ENCODE data around the gene BLACAT1. TPM values are rescaled to one million over a fixed set of nuclear protein-coding genes. Genes with fewer than 3 reads are reported as not detected.

The BLACAT1 gene
- total RNA-seq, 2 donors from 2014 or later, result 6.8 TPM; not detected in 1

GRCh38 chr1:205449254-205449749 lies 6.5 kb downstream of the BLACAT1 start:
- Histone ChIP-seq H3K4me3 (no peak overlapping the region), H3K27ac (no peak overlapping the region), H3K27me3 (replicated peaks; ENCODE audit: insufficient read depth) (peaks cover 19% of the 10 kb centered on the region), H3K4me1 (replicated peaks) (no peaks in the 10 kb centered on the region), H3K36me3 (no peaks in the 10 kb centered on the region), H3K9me3 (no peaks in the 10 kb centered on the region)
- DNase-seq (ENCODE audit: low spot score), result no peak
- TF ChIP-seq POLR2A (IDR thresholded peaks at IDR 0.05), result no peak
- TF ChIP-seq CTCF (IDR thresholded peaks at IDR 0.05), result no peak
- no peak for TF ChIP-seq POLR2AphosphoS5 (IDR thresholded peaks at IDR 0.05)
- 54% methylated on average over 3 of the region's 4 CpGs for WGBS
- intact Hi-C loops (cut with DNase I), result no loop called here

- intact Hi-C loops (cut with DNase I), result no loop called here
- DNase-seq (ENCODE audit: low spot score), result no peak
- Histone ChIP-seq H3K4me1 (replicated peaks) (no peaks in the 10 kb centered on the region), H3K4me3 (no peak overlapping the region), H3K9me3 (no peaks in the 10 kb centered on the region), H3K27ac (no peak overlapping the region), H3K36me3 (no peaks in the 10 kb centered on the region), H3K27me3 (replicated peaks; ENCODE audit: insufficient read depth) (peaks cover 16% of the 10 kb centered on the region)
- 55% methylated on average over 6 of the region's 6 CpGs for WGBS
- TF ChIP-seq POLR2A (IDR thresholded peaks at IDR 0.05) (peak; percentile 39), CTCF (IDR thresholded peaks at IDR 0.05) (no peak)
Measured at GRCh38 chr1:205448540-205449253, 7.1 kb downstream of the BLACAT1 start.

- H3K27me3 ChIP-seq (replicated peaks; ENCODE audit: insufficient read depth), result peaks cover 6% of the 10 kb centered on the region
- WGBS, result 46% methylated on average over 19 of the region's 19 CpGs
- no peaks in the 10 kb centered on the region for H3K36me3 ChIP-seq
- intact Hi-C loops (cut with DNase I), result no loop called here
- no peak overlapping the region for H3K4me3 ChIP-seq
- DNase-seq (ENCODE audit: low spot score), result no peak
- no peaks in the 10 kb centered on the region for H3K4me1 ChIP-seq (replicated peaks)
- TF ChIP-seq POLR2AphosphoS5 (IDR thresholded peaks at IDR 0.05) (no peak), POLR2A (IDR thresholded peaks at IDR 0.05) (no peak), CTCF (IDR thresholded peaks at IDR 0.05) (no peak)
- no peaks in the 10 kb centered on the region for H3K9me3 ChIP-seq
- H3K27ac ChIP-seq, result no peak overlapping the region
Measured at GRCh38 chr1:205447457-205448341, 8.1 kb downstream of the BLACAT1 start.

- Histone ChIP-seq H3K9me3 (no peaks in the 10 kb centered on the region), H3K4me1 (replicated peaks) (no peaks in the 10 kb centered on the region), H3K4me3 (no peak overlapping the region), H3K36me3 (no peaks in the 10 kb centered on the region), H3K27ac (no peak overlapping the region), H3K27me3 (replicated peaks; ENCODE audit: insufficient read depth) (peaks cover 2% of the 10 kb centered on the region)
- intact Hi-C loops (cut with DNase I), result no loop called here
- WGBS, result 45% methylated on average over 9 of the region's 9 CpGs
- no peak for DNase-seq (ENCODE audit: low spot score)
- TF ChIP-seq POLR2AphosphoS5 (IDR thresholded peaks at IDR 0.05) (no peak), CTCF (IDR thresholded peaks at IDR 0.05) (no peak), POLR2A (IDR thresholded peaks at IDR 0.05) (no peak)
Measured at GRCh38 chr1:205446828-205447227, 9.0 kb downstream of the BLACAT1 start.

All from prostate gland (tissue), 2 donors.